Esophagus muscularis mucosa (tissue), 4 donors: Measurements from ENCODE around the gene KCNQ1.

ENCODE experiments used
- CTCF ChIP-seq, 3 experiments: fragments of 200-600 bp in 2 of 3; fragments of 450-650 bp in 1 of 3; sonication (generic) in 2 of 3; IDR thresholded peaks; one replicate each; pipeline ENCODE4 v1.5.1; 2017 to 2019; ENCODE audit warnings: antibody characterized with exemption in 3 of 3, mild to moderate bottlenecking in 2 of 3, moderate library complexity in 1 of 3
- EP300 ChIP-seq: sonication (generic); formaldehyde crosslinking; IDR thresholded peaks from one replicate; pipeline ENCODE4 v1.6.1; 2017; ENCODE audit warnings: antibody characterized with exemption
- POLR2A ChIP-seq: fragments of 450-650 bp; IDR thresholded peaks from one replicate; pipeline ENCODE4 v1.6.1; 2017; ENCODE audit warnings: antibody characterized with exemption, moderate library complexity, mild to moderate bottlenecking, low read depth

GRCh38 chr11:2645779-2646118 is 200.9 kb downstream of the KCNQ1 start:
- TF ChIP-seq POLR2A (no peak), CTCF (IDR thresholded peaks at IDR 0.05) (no peak), EP300 (no peak)
